RWPE1 (cell line): ENCODE results near the gene FERD3L.

Experiments
- CTCF ChIA-PET: fragments of 350-600 bp; sonication (Branson Sonifier 250); formaldehyde crosslinking; extraction: SDS; loops from one replicate; lab custom pipeline; 2021; lab: Yijun Ruan, JAX
- POLR2A ChIA-PET: fragments of 400-600 bp; formaldehyde crosslinking; extraction: SDS; loops from one replicate; lab custom pipeline; 2020; ENCODE audit warnings: antibody characterized with exemption; ENCODE audit not compliant: low non-redundant PET; lab: Yijun Ruan, JAX
- DNase-seq: peaks from one replicate; pipeline ENCODE4 v3.0.0; 2012; ENCODE audit warnings: low spot score
- H3K27ac ChIP-seq: fragments of 450-650 bp; 2 replicates; pipeline ENCODE4 v1.5.1; 2017
- TF ChIP-seq, protein P1 (sequence below): fragments of 450-650 bp; conservative IDR thresholded peaks from 2 replicates; pipeline ENCODE4 v1.5.1; 2017; ENCODE audit warnings: low read depth, mild to moderate bottlenecking

Gene FERD3L

GRCh38 chr7:19109000-19109946 is 35.9 kb downstream of the FERD3L start:
- TF ChIP-seq, protein P1, sequence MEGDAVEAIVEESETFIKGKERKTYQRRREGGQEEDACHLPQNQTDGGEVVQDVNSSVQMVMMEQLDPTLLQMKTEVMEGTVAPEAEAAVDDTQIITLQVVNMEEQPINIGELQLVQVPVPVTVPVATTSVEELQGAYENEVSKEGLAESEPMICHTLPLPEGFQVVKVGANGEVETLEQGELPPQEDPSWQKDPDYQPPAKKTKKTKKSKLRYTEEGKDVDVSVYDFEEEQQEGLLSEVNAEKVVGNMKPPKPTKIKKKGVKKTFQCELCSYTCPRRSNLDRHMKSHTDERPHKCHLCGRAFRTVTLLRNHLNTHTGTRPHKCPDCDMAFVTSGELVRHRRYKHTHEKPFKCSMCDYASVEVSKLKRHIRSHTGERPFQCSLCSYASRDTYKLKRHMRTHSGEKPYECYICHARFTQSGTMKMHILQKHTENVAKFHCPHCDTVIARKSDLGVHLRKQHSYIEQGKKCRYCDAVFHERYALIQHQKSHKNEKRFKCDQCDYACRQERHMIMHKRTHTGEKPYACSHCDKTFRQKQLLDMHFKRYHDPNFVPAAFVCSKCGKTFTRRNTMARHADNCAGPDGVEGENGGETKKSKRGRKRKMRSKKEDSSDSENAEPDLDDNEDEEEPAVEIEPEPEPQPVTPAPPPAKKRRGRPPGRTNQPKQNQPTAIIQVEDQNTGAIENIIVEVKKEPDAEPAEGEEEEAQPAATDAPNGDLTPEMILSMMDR, result no peak
- no peak overlapping the region for H3K27ac ChIP-seq
- DNase-seq, result no peak
- CTCF ChIA-PET, result interaction anchor here (0.6 to 1.1 kb wide), 2 partner anchors 13 to 683 kb away, joined by 3 read pairs; no protein-coding TSS in a partner anchor
- POLR2A ChIA-PET, result no interaction called here

DNA sequence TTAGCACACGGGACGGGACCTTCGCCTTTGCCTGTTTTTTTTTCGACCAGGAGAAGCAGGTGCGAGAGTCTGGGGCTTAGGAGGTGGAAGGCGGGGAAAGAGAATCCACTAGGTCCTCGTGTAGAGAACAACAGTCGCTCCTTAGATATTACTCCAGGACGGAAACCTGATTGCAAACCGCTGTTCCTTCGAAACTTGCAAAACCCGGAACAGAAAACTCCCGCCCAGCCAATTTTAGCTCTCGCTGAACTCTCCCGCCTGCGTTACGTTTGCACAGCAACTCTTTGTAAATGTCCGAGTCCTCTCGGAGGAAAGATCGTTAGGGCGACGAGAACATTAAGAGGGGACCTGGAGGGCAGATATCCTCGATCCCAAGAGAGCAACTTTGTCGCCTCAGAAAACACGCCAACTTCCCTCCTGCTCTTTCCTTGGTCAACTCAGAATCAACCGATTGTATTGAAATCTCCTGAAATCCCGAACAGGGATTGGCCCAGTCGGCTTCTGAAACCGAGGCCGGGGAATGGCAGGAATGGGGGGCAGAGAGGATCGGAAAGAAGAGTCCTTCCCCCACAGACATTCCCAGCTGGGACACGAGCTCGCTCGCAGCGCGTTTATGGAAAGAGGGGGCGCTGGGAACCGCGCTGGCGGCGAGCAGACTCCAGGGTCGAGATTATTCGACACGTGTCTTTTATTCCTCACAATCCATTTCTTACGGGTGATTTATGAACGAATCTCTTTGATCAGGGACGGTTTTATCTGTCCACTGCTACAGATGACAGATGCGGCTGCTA is 37.7 kb downstream of the FERD3L start:
- ChIA-PET POLR2A (no interaction called here), CTCF (interaction anchor here (0.7 kb wide), 1 partner anchor 392 kb away, joined by 3 read pairs; no protein-coding TSS in a partner anchor)
- peak; percentile 23 for DNase-seq
- TF ChIP-seq, protein P1, result no peak
- peak overlapping the region; percentile 43 for H3K27ac ChIP-seq

DNA sequence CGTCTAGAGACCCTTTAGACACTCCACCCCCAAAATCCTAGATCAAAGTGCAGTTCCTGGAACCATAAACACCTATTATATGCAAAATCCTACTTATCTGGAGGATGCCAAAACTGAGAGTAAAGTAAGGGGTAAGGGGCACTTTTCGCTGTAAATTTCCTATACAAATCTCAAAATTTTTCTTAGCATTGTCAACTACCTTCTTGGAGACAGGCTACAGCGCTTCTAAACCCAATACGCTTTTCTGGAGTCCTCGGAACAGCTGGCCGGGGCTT is 38.2 kb downstream of the FERD3L start:
- ChIA-PET POLR2A (no interaction called here), CTCF (interaction anchor here (0.7 kb wide), 1 partner anchor 391 kb away, joined by 3 read pairs; no protein-coding TSS in a partner anchor)
- peak overlapping the region; percentile 43 for H3K27ac ChIP-seq
- DNase-seq, result no peak
- TF ChIP-seq, protein P1, result no peak

- POLR2A ChIA-PET, result no interaction called here
- no peak for DNase-seq
- TF ChIP-seq, protein P1, result no peak
These were observed 38.8 kb downstream of the FERD3L start for GRCh38 chr7:19106241-19107080.

DNA sequence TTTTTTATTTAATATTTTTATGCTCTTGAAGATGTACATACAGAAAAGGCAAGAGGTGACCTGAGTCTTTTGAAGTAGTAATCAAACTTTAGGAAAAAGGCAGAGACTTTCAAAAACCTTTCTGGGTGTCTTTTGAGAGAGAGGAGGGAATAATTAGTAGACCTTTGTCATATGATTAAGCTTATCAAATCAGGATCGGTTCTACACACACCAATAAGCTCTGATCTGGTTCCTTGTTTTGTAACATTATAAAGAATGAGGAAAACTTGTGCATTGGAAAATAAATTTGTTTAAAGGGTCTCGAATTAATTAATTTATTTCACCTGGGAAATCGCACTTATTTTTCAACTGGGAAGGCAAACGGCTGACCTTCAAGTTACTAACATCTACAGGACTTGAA is 39.7 kb downstream of the FERD3L start:
- POLR2A ChIA-PET, result no interaction called here
- no peak overlapping the region for H3K27ac ChIP-seq
- CTCF ChIA-PET, result interaction anchor here (1.8 kb wide), 1 partner anchor 10 kb away, joined by 5 read pairs; no protein-coding TSS in a partner anchor
- no peak for DNase-seq
- TF ChIP-seq, protein P1, result no peak

More at GRCh38 chr7:19106241-19107080, 38.8 kb downstream of the FERD3L start:
- no peak overlapping the region for H3K27ac ChIP-seq
- CTCF ChIA-PET, result interaction anchor here (0.6 to 1.8 kb wide), 2 partner anchors 9 to 1070 kb away, joined by 3 to 5 read pairs; no protein-coding TSS in a partner anchor
